Suprapubic skin (tissue), 4 donors: Measurements from ENCODE around the gene RTL5.
"Not testable (repeated sequence)": the region's sequence is repeated elsewhere in the genome, so short reads cannot be mapped to it uniquely, and the experiment has no call there.

Experiments used
- CTCF ChIP-seq, 2 donors: fragments of 200-600 bp in 1 of 2; fragments of 450-650 bp in 1 of 2; sonication (generic) in 1 of 2; IDR thresholded peaks; one replicate each; pipeline ENCODE4 v1.5.1; 2016 to 2019; ENCODE audit warnings: antibody characterized with exemption in 2 of 2, mild to moderate bottlenecking in 1 of 2, moderate library complexity in 1 of 2
- POLR2A ChIP-seq, 2 donors: fragments of 450-650 bp; IDR thresholded peaks; one replicate each; pipeline ENCODE4 v1.6.1; 2017; ENCODE audit warnings: antibody characterized with exemption in 2 of 2, mild to moderate bottlenecking in 2 of 2, moderate library complexity in 2 of 2
- POLR2AphosphoS5 ChIP-seq, 3 donors: sonication (generic); formaldehyde crosslinking; IDR thresholded peaks; one replicate each; pipeline ENCODE4 v1.6.1; 2017; ENCODE audit warnings: antibody characterized with exemption in 3 of 3

GRCh38 chrX:72176289-72176688, 44.6 kb upstream of the RTL5 start:
- TF ChIP-seq POLR2A, CTCF, POLR2AphosphoS5 (IDR thresholded peaks at IDR 0.05): not testable (repeated sequence)
